Mesenchymal stem cell (in vitro differentiated cells and primary cell): ENCODE data around the gene SPRED1.

ENCODE experiments used
- DNase-seq: peaks from one replicate; pipeline ENCODE4 v3.0.0-alpha.2; 2013
- H2AFZ ChIP-seq: one replicate; pipeline ENCODE4 v1.6.1; 2013; ENCODE audit warnings: low read depth, mild to moderate bottlenecking, control low read depth, inconsistent platforms, low read length, moderate library complexity
- H2AK5ac ChIP-seq: 2 replicates; pipeline ENCODE4 v1.6.1; 2013; ENCODE audit warnings: low read length, moderate library complexity, mild to moderate bottlenecking, inconsistent platforms; ENCODE audit not compliant: severe bottlenecking
- H2BK120ac ChIP-seq: one replicate; pipeline ENCODE4 v1.6.1; 2013; ENCODE audit warnings: low read depth, mild to moderate bottlenecking, inconsistent platforms, low read length, moderate library complexity
- H2BK12ac ChIP-seq, 2 experiments: one replicate each; pipeline ENCODE4 v1.6.1; 2013; ENCODE audit warnings: inconsistent platforms in 2 of 2, low read length in 2 of 2, mild to moderate bottlenecking in 2 of 2, moderate library complexity in 2 of 2, control low read depth in 1 of 2
- H2BK15ac ChIP-seq: one replicate; pipeline ENCODE4 v1.6.1; 2013; ENCODE audit warnings: mild to moderate bottlenecking, low read depth, inconsistent platforms; ENCODE audit not compliant: poor library complexity, severe bottlenecking
- H2BK5ac ChIP-seq: 2 replicates; pipeline ENCODE4 v1.6.1; 2013; ENCODE audit warnings: low read depth, mild to moderate bottlenecking, low read length, control low read depth, inconsistent platforms; ENCODE audit not compliant: poor library complexity, severe bottlenecking
- H3K14ac ChIP-seq, 2 experiments: one replicate each; pipeline ENCODE4 v1.6.1; 2013; ENCODE audit warnings: inconsistent platforms in 2 of 2, low read length in 2 of 2, control low read depth in 1 of 2, mild to moderate bottlenecking in 1 of 2, moderate library complexity in 1 of 2
- H3K18ac ChIP-seq, 2 experiments: one replicate each; pipeline ENCODE4 v1.6.1; 2013; ENCODE audit warnings: inconsistent platforms in 2 of 2, low read length in 2 of 2, control low read depth in 1 of 2, low read depth in 1 of 2, mild to moderate bottlenecking in 1 of 2
- H3K23ac ChIP-seq, 2 experiments: one replicate each; pipeline ENCODE4 v1.6.1; 2013; ENCODE audit warnings: inconsistent platforms in 2 of 2, low read length in 2 of 2, mild to moderate bottlenecking in 2 of 2, moderate library complexity in 2 of 2, control low read depth in 1 of 2
- H3K27ac ChIP-seq: 2 replicates; pipeline ENCODE4 v1.5.1; 2013; ENCODE audit warnings: mild to moderate bottlenecking, moderate library complexity, low read length, control low read depth, inconsistent platforms; ENCODE audit not compliant: poor library complexity, severe bottlenecking
- H3K27me3 ChIP-seq, 2 experiments: 2 replicates each; pipeline versions ENCODE4 v1.6.1 to v1.7.0; 2013; ENCODE audit warnings: low read length in 2 of 2, mild to moderate bottlenecking in 2 of 2, moderate library complexity in 2 of 2, control low read depth in 1 of 2, inconsistent platforms in 1 of 2; ENCODE audit not compliant: control insufficient read depth in 1 of 2, insufficient read depth in 1 of 2
- H3K36me3 ChIP-seq, 2 experiments: 2 replicates each; pipeline versions ENCODE4 v1.6.1 to v1.7.0; 2013; ENCODE audit warnings: low read length in 2 of 2, control low read depth in 1 of 2, inconsistent platforms in 1 of 2, low read depth in 1 of 2, mild to moderate bottlenecking in 1 of 2; ENCODE audit not compliant: insufficient read depth in 2 of 2, control insufficient read depth in 1 of 2
- H3K4ac ChIP-seq, 2 experiments: one replicate each; pipeline ENCODE4 v1.6.1; 2013; ENCODE audit warnings: inconsistent platforms in 2 of 2, low read length in 2 of 2, mild to moderate bottlenecking in 2 of 2, moderate library complexity in 2 of 2, control low read depth in 1 of 2, low read depth in 1 of 2
- H3K4me1 ChIP-seq: 2 replicates; pipeline ENCODE4 v1.6.1; 2013; ENCODE audit warnings: low read depth, low read length, control low read depth; ENCODE audit not compliant: control insufficient read depth, insufficient read depth
- H3K4me2 ChIP-seq: 2 replicates; pipeline ENCODE4 v1.6.1; 2013; ENCODE audit warnings: low read length, mild to moderate bottlenecking, inconsistent platforms; ENCODE audit not compliant: poor library complexity, severe bottlenecking
- H3K4me3 ChIP-seq, 2 experiments: 2 replicates each; pipeline versions ENCODE4 v1.5.1 to v1.7.0; 2013; ENCODE audit warnings: low read length in 2 of 2, mild to moderate bottlenecking in 2 of 2, control low read depth in 1 of 2, low read depth in 1 of 2; ENCODE audit not compliant: insufficient read depth in 1 of 2
- H3K79me1 ChIP-seq: replicated peaks from 2 replicates; pipeline ENCODE4 v1.6.1; 2013; ENCODE audit warnings: mild to moderate bottlenecking, control low read depth, low read length, inconsistent platforms; ENCODE audit not compliant: poor library complexity, severe bottlenecking
- H3K9ac ChIP-seq: 2 replicates; pipeline ENCODE4 v1.7.0; 2013; ENCODE audit warnings: mild to moderate bottlenecking, low read length, moderate library complexity
- H3K9me3 ChIP-seq: 2 replicates; pipeline ENCODE4 v1.7.0; 2013; ENCODE audit warnings: mild to moderate bottlenecking, low read length; ENCODE audit not compliant: control insufficient read depth
- H4K8ac ChIP-seq: one replicate; pipeline ENCODE4 v1.6.1; 2013; ENCODE audit warnings: inconsistent platforms, mild to moderate bottlenecking, low read length, moderate library complexity
- H4K91ac ChIP-seq: one replicate; pipeline ENCODE4 v1.6.1; 2013; ENCODE audit warnings: mild to moderate bottlenecking, low read length, inconsistent platforms
- WGBS: methylation state at CpG from one replicate; pipeline ENCODE4 v1.1.7; 2013; ENCODE audit warnings: mixed read lengths; 5-methylcytosine and 5-hydroxymethylcytosine counted together

SPRED1 gene

DNA sequence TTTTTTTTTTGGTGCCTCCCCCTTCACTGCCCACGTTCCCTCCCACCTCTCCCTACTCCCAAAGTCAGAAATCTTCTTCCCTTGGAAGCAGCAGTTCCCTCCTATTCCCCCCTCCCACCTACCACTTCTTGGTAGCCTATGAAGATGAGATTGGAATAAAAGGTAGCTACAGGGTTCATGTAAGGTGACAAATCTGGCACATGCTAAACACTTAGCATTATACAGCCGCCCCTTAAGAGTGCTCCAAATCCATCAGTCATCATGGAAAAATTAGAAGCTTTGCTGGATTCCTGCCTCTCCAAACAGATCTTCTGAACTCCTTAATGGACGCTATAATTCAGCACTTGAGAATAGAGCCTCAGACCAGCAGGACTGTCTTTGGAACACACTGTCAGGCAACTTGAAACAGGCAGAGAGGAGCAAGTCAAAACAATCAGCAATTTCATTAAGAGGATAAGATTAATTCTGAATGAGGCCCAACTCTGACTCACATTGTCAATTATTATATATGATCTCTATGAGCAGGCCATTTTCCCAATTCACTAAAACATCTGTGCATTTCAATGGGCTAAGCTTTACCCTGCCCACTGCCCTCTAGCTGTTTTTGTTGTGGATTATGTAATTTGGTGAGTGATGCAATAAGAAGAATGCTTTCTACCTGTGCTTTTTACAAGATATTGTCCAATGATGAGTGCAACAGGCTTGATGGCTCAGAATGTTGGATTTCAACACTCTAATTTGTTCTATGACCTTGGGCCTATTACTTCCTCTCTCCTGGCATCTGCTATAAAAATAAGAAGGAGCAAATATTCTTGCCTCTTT is 34.6 kb upstream of the SPRED1 start:
- H2BK5ac ChIP-seq: no peak overlapping the region
- no peaks in the 10 kb centered on the region for H3K9me3 ChIP-seq
- peak overlapping the region; percentile 42 for H4K8ac ChIP-seq
- peak overlapping the region; percentile 40 for H2AK5ac ChIP-seq
- no peak overlapping the region for H3K9ac ChIP-seq
- no peak overlapping the region for H3K23ac ChIP-seq
- no peak overlapping the region for H3K4me2 ChIP-seq
- no peak overlapping the region for H3K4ac ChIP-seq
- peaks cover 6% of the 10 kb centered on the region for H3K4me1 ChIP-seq
- DNase-seq: peak; percentile 46
- H2BK15ac ChIP-seq: no peak overlapping the region
- peak overlapping the region; percentile 50 to 52 for H3K18ac ChIP-seq
- H2BK120ac ChIP-seq: no peak overlapping the region
- no peak overlapping the region for H3K14ac ChIP-seq
- H3K4me3 ChIP-seq: no peak overlapping the region
- no peaks in the 10 kb centered on the region for H3K36me3 ChIP-seq
- H3K79me1 ChIP-seq: no peaks in the 10 kb centered on the region
- peak overlapping the region; percentile 74 for H3K27ac ChIP-seq
- no peaks in the 10 kb centered on the region for H3K27me3 ChIP-seq
- no peak overlapping the region for H2AFZ ChIP-seq
- 76% methylated on average over 2 of the region's 3 CpGs for WGBS
- H4K91ac ChIP-seq: no peak overlapping the region
- peak overlapping the region; percentile 18 to 82 for H2BK12ac ChIP-seq

DNA sequence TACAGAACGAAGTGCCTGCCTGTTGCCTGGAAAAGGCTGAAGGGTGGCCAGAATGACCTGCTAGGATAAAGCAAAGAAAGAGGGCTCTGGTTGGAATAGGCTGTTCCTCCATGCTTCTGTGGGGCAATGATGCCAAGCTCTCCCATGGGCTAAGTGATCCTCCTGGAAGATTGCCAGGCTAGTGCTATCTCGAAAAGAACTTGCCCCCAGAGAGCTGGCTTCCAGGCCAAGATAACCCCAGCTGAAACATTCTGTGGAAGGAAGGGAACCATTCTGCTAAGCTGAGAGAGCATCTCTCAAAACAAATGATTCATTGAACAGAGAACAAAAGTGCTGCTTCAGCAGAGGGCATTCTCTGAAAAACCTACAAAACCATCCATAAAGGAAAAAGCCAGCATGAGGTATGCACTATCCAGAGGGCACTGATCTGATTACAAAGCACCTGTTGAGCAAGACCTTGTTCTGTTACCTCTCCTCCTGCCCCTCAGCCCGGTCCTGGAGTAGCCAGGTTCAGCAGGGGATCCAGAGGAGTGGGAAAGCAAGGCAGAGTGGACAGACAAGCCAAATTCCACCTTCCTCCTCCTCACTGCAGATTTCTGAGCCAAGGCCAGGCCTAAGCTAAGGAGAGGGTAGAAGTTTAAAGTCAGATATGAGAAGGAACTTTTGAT is 31.9 kb upstream of the SPRED1 start:
- Histone ChIP-seq H2BK12ac (no peak overlapping the region), H2AK5ac (peak overlapping the region; percentile 18), H3K4me2 (no peak overlapping the region), H3K27ac (no peak overlapping the region), H3K23ac (no peak overlapping the region), H2AFZ (no peak overlapping the region), H3K79me1 (no peaks in the 10 kb centered on the region), H3K18ac (no peak overlapping the region), H3K4me1 (peaks cover 6% of the 10 kb centered on the region), H3K4ac (no peak overlapping the region), H4K91ac (no peak overlapping the region), H3K36me3 (no peaks in the 10 kb centered on the region), H3K4me3 (no peak overlapping the region), H4K8ac (no peak overlapping the region), H3K14ac (no peak overlapping the region), H2BK120ac (no peak overlapping the region), H2BK5ac (no peak overlapping the region), H2BK15ac (no peak overlapping the region), H3K27me3 (no peaks in the 10 kb centered on the region), H3K9me3 (no peaks in the 10 kb centered on the region), H3K9ac (no peak overlapping the region)
- DNase-seq: no peak
- 98% methylated on average over 2 of the region's 3 CpGs for WGBS

DNA sequence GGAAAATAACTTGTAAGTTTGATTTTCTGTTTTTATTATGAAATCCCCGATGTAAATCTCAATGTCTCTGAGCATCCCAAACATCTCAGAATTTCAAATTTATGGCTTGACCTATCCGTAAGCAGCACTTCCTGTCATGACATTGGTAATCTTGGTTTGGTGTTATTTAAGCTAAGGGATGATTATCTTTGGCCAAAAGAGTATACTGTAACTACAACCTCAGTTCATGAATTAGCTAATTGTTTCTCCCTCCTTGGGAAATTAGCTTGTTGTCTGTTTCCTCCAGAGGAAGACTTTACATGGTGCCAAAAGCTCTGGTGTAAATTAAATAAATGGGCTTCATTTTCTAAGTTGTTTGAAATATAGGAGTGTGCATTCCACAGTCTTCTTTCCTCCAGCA is 28.1 kb upstream of the SPRED1 start:
- Histone ChIP-seq H3K4ac (no peak overlapping the region), H3K14ac (no peak overlapping the region), H3K4me3 (no peak overlapping the region), H3K18ac (no peak overlapping the region), H3K4me1 (no peaks in the 10 kb centered on the region), H3K23ac (no peak overlapping the region), H4K91ac (no peak overlapping the region), H3K4me2 (no peak overlapping the region), H3K27me3 (no peaks in the 10 kb centered on the region), H2BK12ac (no peak overlapping the region), H3K79me1 (no peaks in the 10 kb centered on the region), H3K27ac (no peak overlapping the region), H3K9ac (no peak overlapping the region), H2AK5ac (no peak overlapping the region), H3K9me3 (no peaks in the 10 kb centered on the region), H2BK15ac (no peak overlapping the region), H3K36me3 (no peaks in the 10 kb centered on the region), H4K8ac (no peak overlapping the region), H2BK5ac (no peak overlapping the region), H2BK120ac (no peak overlapping the region), H2AFZ (no peak overlapping the region)
- no peak for DNase-seq
- WGBS: no CpG with 5 or more reads among the region's 2 CpGs

DNA sequence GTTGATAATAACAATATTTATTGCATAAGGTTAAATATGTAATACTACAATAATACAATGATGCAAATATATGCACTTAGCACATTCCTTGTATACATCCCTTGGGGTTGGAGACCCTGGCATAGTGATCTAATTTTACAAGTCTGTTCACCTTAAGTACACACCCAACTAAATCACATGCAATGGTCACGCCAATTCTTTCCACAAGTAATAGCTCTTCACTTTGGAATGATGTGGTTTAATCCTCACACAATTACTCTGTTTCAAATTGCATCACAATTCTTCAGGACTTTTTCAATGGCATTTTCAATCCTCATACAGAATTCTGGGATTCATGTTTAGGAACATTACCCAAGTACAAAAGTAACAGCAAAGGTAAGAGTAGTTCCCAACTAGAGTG is 27.3 kb upstream of the SPRED1 start:
- H3K9me3 ChIP-seq: no peaks in the 10 kb centered on the region

More for the DNA sequence above, 27.3 kb upstream of the SPRED1 start:
- H2BK5ac ChIP-seq: no peak overlapping the region
- H3K14ac ChIP-seq: no peak overlapping the region
- H4K91ac ChIP-seq: no peak overlapping the region
- no peak overlapping the region for H2AFZ ChIP-seq
- H2AK5ac ChIP-seq: no peak overlapping the region
- no peak overlapping the region for H3K9ac ChIP-seq
- no peaks in the 10 kb centered on the region for H3K4me1 ChIP-seq
- no peaks in the 10 kb centered on the region for H3K36me3 ChIP-seq
- no peak overlapping the region for H3K4ac ChIP-seq
- H3K79me1 ChIP-seq: no peaks in the 10 kb centered on the region
- H3K27ac ChIP-seq: no peak overlapping the region
- 100% methylated on average over 1 of the region's 1 CpG for WGBS
- H4K8ac ChIP-seq: no peak overlapping the region
- no peak overlapping the region for H2BK12ac ChIP-seq
- no peaks in the 10 kb centered on the region for H3K27me3 ChIP-seq
- H3K23ac ChIP-seq: no peak overlapping the region
- no peak for DNase-seq
- no peak overlapping the region for H3K18ac ChIP-seq
- H3K4me2 ChIP-seq: no peak overlapping the region
- no peak overlapping the region for H3K4me3 ChIP-seq
- H2BK15ac ChIP-seq: no peak overlapping the region
- H2BK120ac ChIP-seq: no peak overlapping the region
